ENCODE data around the gene LRRC4C.

- TF ChIP-seq CTCF (IDR thresholded peaks at IDR 0.05) (no peak), EZH2 (IDR thresholded peaks at IDR 0.05) (no peak)
Measured at GRCh38 chr11:40380835-40381234, 1078.6 kb downstream of the LRRC4C start.
